Peyer's patch (tissue), 4 donors: ENCODE results near the gene LHX3.

Source experiments
- CTCF ChIP-seq, 6 experiments: fragments of 450-650 bp in 4 of 6; fragments of 200-600 bp in 2 of 6; sonication (generic) in 1 of 6; IDR thresholded peaks; one replicate each; pipeline ENCODE4 v1.5.1; 2017 to 2019; ENCODE audit warnings: antibody characterized with exemption in 6 of 6, mild to moderate bottlenecking in 3 of 6, moderate library complexity in 1 of 6
- POLR2A ChIP-seq, 2 donors: fragments of 450-650 bp; IDR thresholded peaks; one replicate each; pipeline ENCODE4 v1.5.1; 2017; ENCODE audit warnings: antibody characterized with exemption in 2 of 2, mild to moderate bottlenecking in 2 of 2, moderate library complexity in 2 of 2

DNA sequence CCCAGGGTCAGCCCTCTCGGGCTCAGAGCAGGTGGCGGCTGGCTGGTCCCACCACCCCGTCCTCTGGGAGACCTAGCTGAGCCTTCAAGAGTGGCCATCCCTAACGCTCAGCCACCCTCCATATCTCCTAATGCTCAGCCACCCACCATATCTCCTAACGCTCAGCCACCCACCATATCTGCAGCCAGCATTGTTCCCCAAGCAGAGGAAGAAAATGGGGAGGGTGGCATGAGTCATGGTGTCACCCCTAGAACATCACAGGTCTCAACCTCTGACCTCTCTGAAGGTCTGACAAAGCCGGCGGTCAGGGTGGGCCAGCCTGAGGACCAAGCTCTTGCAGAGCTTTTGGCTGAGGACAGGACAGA is 14.7 kb downstream of the LHX3 start:
- TF ChIP-seq CTCF (IDR thresholded peaks at IDR 0.05), result no peak
- TF ChIP-seq POLR2A (IDR thresholded peaks at IDR 0.05), result no peak
